NCI-H1930 (cell line): Measurements from ENCODE around the gene MYEOV.

Experiments used
- DNase-seq, 2 experiments: peaks; one replicate each; lab custom pipeline; 2025; lab: John Stamatoyannopoulos, UW

MYEOV gene

DNA sequence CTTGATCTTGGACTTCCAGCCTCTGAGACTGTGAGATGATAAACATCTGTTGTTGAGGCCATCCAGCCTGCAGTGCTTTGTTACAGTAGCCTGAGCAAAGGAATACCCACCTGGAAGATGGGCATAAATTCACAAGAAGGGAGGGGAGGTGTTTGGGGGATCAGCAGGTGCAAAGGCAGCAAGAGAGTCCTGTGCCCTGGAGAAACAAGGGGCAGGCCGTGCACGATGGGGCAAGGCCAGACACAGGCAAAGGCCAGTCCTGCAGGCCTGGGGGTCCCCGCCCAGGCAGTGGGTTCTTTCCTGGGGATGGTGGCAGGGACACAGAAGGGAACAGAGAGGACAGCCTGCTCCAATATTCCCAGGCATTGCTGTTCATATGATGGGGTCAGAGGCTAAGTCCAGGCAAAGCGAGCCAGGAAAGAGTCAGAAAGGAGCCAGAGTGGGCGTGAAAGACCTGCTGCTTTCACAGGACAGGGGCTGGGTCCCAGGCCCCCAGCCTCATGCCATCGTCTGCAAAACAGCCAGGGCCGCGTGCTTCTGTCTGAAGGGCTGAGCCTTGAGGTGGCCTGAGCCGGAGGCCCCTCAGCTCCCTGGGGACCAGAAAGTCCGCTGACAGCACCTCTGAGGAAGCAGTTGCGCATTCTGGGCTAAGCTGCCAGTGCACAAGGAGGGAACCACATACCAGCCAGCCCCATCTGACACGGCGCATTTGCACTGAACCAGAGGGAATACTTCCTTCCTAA lies 48.8 kb downstream of the MYEOV start:
- DNase-seq, result no peak

DNA sequence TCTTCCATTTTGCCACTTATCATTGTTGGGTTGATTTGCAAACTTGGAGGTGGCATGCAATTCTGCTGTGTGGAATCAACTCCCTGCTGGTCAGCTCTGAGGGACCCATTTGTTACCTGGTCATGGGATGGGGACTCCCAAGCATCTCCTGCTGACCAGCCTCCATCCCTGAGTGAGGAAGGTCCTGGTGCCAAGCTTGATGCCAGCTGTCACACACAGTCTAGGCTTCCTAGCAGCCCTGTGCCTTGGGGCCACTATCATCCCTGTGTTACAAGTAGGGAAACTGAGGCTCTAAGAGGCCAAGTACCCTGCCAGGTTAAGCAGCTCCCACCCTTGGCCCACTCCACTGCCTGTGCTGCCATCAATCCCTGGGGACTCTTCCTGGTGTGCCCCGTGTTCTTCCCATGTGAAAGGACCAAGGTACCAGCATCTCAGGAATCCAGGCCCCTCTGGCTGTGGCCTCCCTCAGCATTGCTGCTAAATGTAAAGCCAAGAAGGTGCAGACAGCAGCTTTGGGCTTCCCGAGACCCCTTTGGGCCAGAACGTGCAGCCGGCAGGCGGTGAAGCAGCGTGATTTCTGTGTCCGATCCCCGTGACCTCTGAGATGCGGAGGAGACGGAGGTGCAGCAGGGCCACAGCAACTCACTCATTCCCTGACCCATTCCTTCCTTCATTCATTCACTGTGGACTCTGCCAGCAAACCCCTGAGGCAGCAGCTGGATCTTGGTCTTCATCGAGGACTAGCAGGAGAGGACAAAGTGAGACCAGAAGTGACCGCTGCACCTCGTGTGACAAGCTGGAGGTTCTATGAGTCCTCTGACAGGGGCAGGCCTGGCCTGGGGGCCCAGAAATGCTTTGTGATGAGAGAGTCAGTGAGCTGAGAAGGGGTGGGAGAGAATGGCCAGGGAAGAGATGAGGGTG lies 49.7 kb downstream of the MYEOV start:
- DNase-seq, result no peak

DNA sequence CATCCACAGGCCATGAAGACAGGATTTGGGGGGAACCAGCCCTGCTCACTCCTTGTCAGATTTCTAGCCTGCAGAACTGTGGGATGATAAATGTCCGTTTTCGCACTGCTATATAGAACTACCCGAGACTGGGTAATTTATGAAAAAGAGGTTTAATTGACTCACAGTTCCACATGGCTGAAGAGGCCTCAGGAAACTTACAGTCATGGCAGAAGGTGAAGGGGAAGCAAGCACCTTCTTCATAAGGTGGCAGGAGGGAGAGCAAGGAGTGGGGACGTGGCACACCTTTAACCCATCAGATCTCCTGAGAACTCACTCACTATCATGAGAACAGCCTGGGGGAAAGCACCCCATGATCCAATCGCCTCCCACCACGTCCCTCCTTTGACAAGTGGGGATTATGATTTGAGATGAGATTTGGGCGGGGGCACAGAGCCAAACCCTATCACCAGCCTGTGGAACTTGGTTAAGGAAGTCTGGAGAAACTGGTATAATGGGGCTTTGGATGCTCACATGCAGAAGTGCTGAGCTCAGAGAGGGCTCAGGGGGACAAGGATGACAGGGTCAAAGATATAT lies 50.7 kb downstream of the MYEOV start:
- no peak for DNase-seq
